Stimulated activated CD8-positive, alpha-beta memory T cell treated with anti-CD3 and anti-CD28 coated beads, Interleukin-4, amount 100 ng/mL, for 1 hour (primary cell): ENCODE measurements around the gene PLK4.
"Not testable (repeated sequence)": the region's sequence is repeated elsewhere in the genome, so short reads cannot be mapped to it uniquely, and the experiment has no call there.

ENCODE experiments used
- DNase-seq, 2 donors: peaks; one replicate each; pipeline ENCODE4 v3.0.0-alpha.2; 2020; ENCODE audit warnings: low read depth in 2 of 2, low spot score in 1 of 2

The PLK4 gene

DNA sequence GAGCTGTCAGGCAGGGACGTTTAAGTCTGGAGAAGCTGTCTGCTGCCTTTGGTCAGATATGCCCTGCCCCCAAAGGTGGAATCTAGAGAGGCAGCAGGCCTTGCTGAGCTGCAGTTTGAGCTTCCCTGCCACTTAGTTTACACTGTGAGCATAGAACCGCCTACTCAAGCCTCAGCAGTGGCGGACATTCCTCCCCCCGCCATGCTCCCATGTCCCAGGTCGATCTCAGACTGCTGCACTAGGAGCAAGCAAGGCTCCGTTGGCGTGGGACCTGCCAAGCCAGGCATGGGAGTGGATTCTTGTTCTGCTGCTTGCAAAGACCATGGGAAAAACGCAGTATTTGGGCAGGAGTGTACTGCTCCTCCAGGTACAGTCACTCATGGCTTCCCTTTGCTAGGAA, 24.3 kb downstream of the PLK4 start:
- no peak for DNase-seq

- no peak for DNase-seq
Observed at GRCh38 chr4:127916512-127916911, 35.8 kb downstream of the PLK4 start.

GRCh38 chr4:127917151-127917550, 36.5 kb downstream of the PLK4 start:
- DNase-seq, result no peak

DNA sequence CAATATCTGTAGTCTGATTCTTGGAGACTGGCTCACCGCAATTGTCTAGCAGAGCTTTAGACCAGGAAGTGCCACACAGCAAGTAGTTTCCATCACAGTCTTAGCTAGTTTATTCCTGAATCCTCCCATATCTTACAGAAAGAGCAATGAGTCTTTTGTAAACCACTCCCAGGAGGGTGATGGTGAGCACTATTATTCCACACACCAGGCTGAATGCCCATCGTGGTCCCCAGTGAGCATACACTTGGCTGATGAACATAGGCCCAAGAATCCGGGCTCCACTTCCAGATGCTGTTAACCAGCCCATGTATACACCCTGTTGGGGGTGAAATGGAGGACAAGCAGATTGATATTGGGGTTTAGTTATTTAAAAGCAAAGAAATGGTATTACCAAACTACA, 39.8 kb downstream of the PLK4 start:
- no peak for DNase-seq

DNA sequence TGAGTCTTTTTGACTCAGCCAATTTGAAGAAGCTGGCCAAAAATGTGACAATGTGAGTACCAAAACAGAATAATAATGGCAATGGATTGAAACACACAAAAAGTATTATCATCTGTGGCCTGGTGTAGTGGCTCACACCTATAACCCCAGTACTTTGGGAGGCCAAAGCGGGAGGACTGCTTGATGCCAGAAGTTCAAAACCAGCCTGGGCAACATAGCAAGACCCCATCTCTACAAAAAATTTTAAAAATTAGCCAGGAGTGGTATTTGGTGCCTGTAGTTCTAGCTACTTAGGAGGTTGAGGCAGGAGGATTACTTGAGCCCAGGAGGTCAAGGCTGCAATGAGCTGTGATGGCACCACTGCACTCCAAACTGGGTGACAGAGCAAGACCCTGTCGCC, 41.5 kb downstream of the PLK4 start:
- DNase-seq, result no peak

DNA sequence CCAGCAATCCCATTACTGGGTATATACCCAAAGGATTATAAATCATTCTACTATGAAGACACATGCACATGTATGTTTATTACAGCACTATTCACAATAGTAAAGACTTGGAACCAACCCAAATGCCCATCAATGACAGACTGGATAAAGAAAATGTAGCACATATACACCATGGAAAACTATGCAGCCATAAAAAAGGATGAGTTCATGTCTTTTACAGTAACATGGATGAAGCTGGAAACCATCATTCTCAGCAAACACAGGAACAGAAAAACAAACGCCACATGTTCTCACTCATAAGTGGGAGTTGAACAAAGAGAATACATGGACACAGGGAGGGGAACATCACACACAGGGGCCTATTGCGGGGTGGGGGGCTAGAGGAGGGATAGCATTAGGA, 45.0 kb downstream of the PLK4 start:
- not testable (repeated sequence) for DNase-seq

- DNase-seq, result no peak
Observed at GRCh38 chr4:127930175-127930574, 49.5 kb downstream of the PLK4 start.

DNA sequence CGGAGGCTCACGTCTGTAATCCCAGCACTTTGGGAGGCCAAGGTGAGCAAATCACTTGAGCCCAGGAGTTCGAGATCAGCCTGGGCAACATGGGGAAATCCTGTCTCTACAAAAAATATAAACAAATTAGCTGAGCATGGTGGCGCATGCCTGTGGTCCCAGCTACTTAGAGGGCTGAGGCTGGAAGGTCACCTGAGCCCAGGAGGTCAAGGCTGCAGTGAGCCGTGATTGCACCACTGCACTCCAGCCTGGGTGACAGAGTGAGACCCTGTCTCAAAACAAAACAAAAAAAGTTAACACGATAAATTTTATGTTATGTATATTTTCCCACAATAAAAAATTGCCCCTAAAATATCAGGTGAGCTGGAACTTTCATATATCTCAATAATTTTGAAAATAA, 51.1 kb downstream of the PLK4 start:
- DNase-seq, result not testable (repeated sequence)

DNA sequence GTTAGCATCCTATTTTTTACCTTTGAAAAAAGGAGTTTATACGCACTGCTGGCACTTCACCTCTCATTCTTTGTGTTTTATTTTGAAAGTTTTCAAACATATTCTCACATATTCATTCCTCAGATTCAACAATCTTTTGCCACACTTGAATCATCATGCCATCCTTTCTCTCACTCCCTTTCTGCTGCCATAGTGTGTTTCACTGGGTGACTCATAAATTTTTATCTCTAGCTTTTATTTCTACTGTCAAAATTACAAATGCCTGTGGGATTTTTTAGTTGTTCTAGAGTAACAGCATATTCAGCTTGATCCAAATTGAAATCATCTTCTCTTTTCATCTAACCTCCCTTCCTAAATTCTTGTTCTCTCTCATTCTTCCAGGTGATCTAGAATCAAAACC, 56.3 kb downstream of the PLK4 start:
- DNase-seq, result no peak
